Activated CD8-positive, alpha-beta T cell treated with anti-CD3 and anti-CD28 coated beads, Interleukin-2, amount 10 ng/mL, durations not matched to agents 7 days and 5 days (primary cell): Measurements from ENCODE around the gene ATP11B. TPM values are rescaled to one million over a fixed set of nuclear protein-coding genes. Genes with fewer than 3 reads are reported as not detected.

Source experiments
- ATAC-seq: fragments of 150-1000 bp; cut with Tn5 transposase; one replicate; pipeline ENCODE4 v1.10.0; 2021; ENCODE audit warnings: moderate library complexity
- CTCF ChIA-PET: fragments of 350-600 bp; sonication (Branson Sonifier 250); formaldehyde crosslinking; loops from one replicate; lab custom pipeline; 2021; ENCODE audit warnings: antibody characterized with exemption; lab: Charles Lee
- POLR2A ChIA-PET: fragments of 350-600 bp; sonication (Branson Sonifier 250); formaldehyde crosslinking; loops from one replicate; lab custom pipeline; 2021; ENCODE audit warnings: antibody characterized with exemption; lab: Charles Lee
- DNase-seq: peaks from one replicate; pipeline ENCODE4 v3.0.0-alpha.2; 2020
- H3K27ac Mint-ChIP-seq: one replicate; pipeline ENCODE4 v1.8.0; 2021; ENCODE audit warnings: mild to moderate bottlenecking, mixed read lengths
- H3K27me3 Mint-ChIP-seq: one replicate; pipeline ENCODE4 v1.8.0; 2021; ENCODE audit warnings: low read depth, mixed read lengths
- H3K36me3 Mint-ChIP-seq: one replicate; pipeline ENCODE4 v1.8.0; 2021; ENCODE audit warnings: low read depth, mixed read lengths
- H3K4me1 Mint-ChIP-seq: one replicate; pipeline ENCODE4 v1.8.0; 2021; ENCODE audit warnings: low read depth, mixed read lengths
- H3K4me3 Mint-ChIP-seq: one replicate; pipeline ENCODE4 v1.8.0; 2021; ENCODE audit warnings: mild to moderate bottlenecking, mixed read lengths
- H3K9me3 Mint-ChIP-seq: one replicate; pipeline ENCODE4 v1.8.0; 2022; ENCODE audit warnings: mixed read lengths; ENCODE audit not compliant: insufficient read depth
- total RNA-seq, 2 experiments: library from RNA; stranded (reverse); gene quantifications; one replicate each; pipeline ENCODE4 v1.2.3, GENCODE V29; 2021

ATP11B gene
- total RNA-seq, 2 experiments from 2014 or later: 124 to 125 TPM

DNA sequence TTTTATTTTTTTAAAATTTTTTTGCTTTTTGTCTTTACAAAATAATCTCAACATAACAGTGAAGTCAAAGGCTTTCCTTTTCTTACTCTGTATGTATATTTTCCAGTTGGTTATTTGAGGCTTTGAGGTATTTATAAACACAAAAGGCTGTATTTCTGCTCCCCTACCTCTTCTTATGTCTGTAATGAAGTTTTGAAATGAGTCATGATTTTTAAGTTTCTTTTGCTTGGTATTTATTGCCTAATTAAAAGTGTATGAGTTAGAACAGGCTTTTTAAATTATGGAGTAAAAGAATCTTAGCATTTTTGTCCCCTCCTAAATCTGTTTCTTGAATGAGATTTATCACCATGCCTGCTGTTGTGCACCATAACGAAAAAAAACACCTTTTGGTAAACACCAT lies 121.0 kb downstream of the ATP11B start:
- H3K4me3 Mint-ChIP-seq: peak overlapping the region; percentile 63
- no peaks in the 10 kb centered on the region for H3K27me3 Mint-ChIP-seq
- H3K27ac Mint-ChIP-seq: peak overlapping the region; percentile 89
- no peak for DNase-seq
- peaks cover 60% of the 10 kb centered on the region for H3K36me3 Mint-ChIP-seq
- ATAC-seq: peak; percentile 47
- H3K9me3 Mint-ChIP-seq: no peaks in the 10 kb centered on the region
- CTCF ChIA-PET: interaction anchor here (0.6 to 1.8 kb wide), 5 partner anchors 13 to 231 kb away, joined by 3 to 5 read pairs (median 4); no protein-coding TSS in a partner anchor
- POLR2A ChIA-PET: no interaction called here
- H3K4me1 Mint-ChIP-seq: peaks cover 62% of the 10 kb centered on the region

GRCh38 chr3:182917134-182917533 lies 123.8 kb downstream of the ATP11B start:
- Mint-ChIP-seq H3K9me3 (no peaks in the 10 kb centered on the region), H3K36me3 (peaks cover 52% of the 10 kb centered on the region), H3K27ac (no peak overlapping the region), H3K4me1 (peaks cover 36% of the 10 kb centered on the region), H3K4me3 (no peak overlapping the region), H3K27me3 (no peaks in the 10 kb centered on the region)
- ATAC-seq (no peak), DNase-seq (no peak)
- ChIA-PET POLR2A (no interaction called here), CTCF (interaction anchor here (1.2 to 2.5 kb wide), 5 partner anchors 13 to 203 kb away, joined by 3 to 5 read pairs (median 3); no protein-coding TSS in a partner anchor)

GRCh38 chr3:182919866-182920357 lies 126.6 kb downstream of the ATP11B start:
- H3K27ac Mint-ChIP-seq: no peak overlapping the region
- H3K9me3 Mint-ChIP-seq: no peaks in the 10 kb centered on the region
- ChIA-PET CTCF (interaction anchor here (0.8 to 1.8 kb wide), 2 partner anchors 10 to 12 kb away, joined by 3 to 4 read pairs; no protein-coding TSS in a partner anchor), POLR2A (no interaction called here)
- H3K4me1 Mint-ChIP-seq: peaks cover 15% of the 10 kb centered on the region
- H3K4me3 Mint-ChIP-seq: no peak overlapping the region
- H3K36me3 Mint-ChIP-seq: peaks cover 53% of the 10 kb centered on the region
- H3K27me3 Mint-ChIP-seq: no peaks in the 10 kb centered on the region
- ATAC-seq (no peak), DNase-seq (no peak)

DNA sequence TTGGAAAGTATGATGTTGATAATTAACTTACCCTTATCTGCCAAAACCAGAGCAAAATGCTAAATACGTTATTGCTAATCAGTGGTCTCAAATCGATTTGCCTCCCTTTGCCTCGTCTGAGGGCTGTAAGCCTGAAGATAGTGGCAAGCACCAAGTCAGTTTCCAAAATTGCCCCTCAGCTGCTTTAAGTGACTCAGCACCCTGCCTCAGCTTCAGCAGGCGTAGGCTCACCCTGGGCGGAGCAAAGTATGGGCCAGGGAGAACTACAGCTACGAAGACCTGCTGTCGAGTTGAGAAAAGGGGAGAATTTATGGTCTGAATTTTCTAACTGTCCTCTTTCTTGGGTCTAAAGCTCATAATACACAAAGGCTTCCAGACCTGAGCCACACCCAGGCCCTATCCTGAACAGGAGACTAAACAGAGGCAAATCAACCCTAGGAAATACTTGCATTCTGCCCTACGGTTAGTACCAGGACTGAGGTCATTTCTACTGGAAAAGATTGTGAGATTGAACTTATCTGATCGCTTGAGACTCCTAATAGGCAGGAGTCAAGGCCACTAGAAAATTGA lies 127.3 kb downstream of the ATP11B start:
- DNase-seq: no peak
- ATAC-seq: no peak
- H3K36me3 Mint-ChIP-seq: peaks cover 55% of the 10 kb centered on the region
- no peak overlapping the region for H3K27ac Mint-ChIP-seq
- H3K4me3 Mint-ChIP-seq: no peak overlapping the region
- peaks cover 16% of the 10 kb centered on the region for H3K4me1 Mint-ChIP-seq
- H3K9me3 Mint-ChIP-seq: peaks cover 5% of the 10 kb centered on the region
- H3K27me3 Mint-ChIP-seq: no peaks in the 10 kb centered on the region
- ChIA-PET POLR2A (no interaction called here), CTCF (interaction anchor here (0.8 to 1.8 kb wide), 2 partner anchors 11 to 12 kb away, joined by 3 to 4 read pairs; no protein-coding TSS in a partner anchor)

- peaks cover 16% of the 10 kb centered on the region for H3K4me1 Mint-ChIP-seq
- H3K27ac Mint-ChIP-seq: no peak overlapping the region
- DNase-seq (no peak), ATAC-seq (no peak)
- H3K27me3 Mint-ChIP-seq: no peaks in the 10 kb centered on the region
- POLR2A ChIA-PET: no interaction called here
- H3K36me3 Mint-ChIP-seq: peaks cover 59% of the 10 kb centered on the region
- no peak overlapping the region for H3K4me3 Mint-ChIP-seq
- CTCF ChIA-PET: no interaction called here
- H3K9me3 Mint-ChIP-seq: peaks cover 5% of the 10 kb centered on the region
These were observed 128.5 kb downstream of the ATP11B start for GRCh38 chr3:182921665-182922355.

- ChIA-PET CTCF (interaction anchor here (0.9 kb wide), 1 partner anchor 15 kb away, joined by 3 read pairs; no protein-coding TSS in a partner anchor), POLR2A (no interaction called here)
- no peak overlapping the region for H3K4me3 Mint-ChIP-seq
- H3K27ac Mint-ChIP-seq: no peak overlapping the region
- no peaks in the 10 kb centered on the region for H3K27me3 Mint-ChIP-seq
- ATAC-seq (no peak), DNase-seq (no peak)
- peaks cover 24% of the 10 kb centered on the region for H3K4me1 Mint-ChIP-seq
- H3K9me3 Mint-ChIP-seq: peaks cover 5% of the 10 kb centered on the region
- H3K36me3 Mint-ChIP-seq: peaks cover 67% of the 10 kb centered on the region
These were observed 132.1 kb downstream of the ATP11B start for GRCh38 chr3:182925330-182925943.

GRCh38 chr3:182925944-182926337 lies 132.6 kb downstream of the ATP11B start:
- ATAC-seq (no peak), DNase-seq (no peak)
- no peaks in the 10 kb centered on the region for H3K27me3 Mint-ChIP-seq
- H3K36me3 Mint-ChIP-seq: peaks cover 63% of the 10 kb centered on the region
- peaks cover 24% of the 10 kb centered on the region for H3K4me1 Mint-ChIP-seq
- H3K4me3 Mint-ChIP-seq: no peak overlapping the region
- POLR2A ChIA-PET: no interaction called here
- H3K27ac Mint-ChIP-seq: no peak overlapping the region
- H3K9me3 Mint-ChIP-seq: peaks cover 5% of the 10 kb centered on the region
- CTCF ChIA-PET: interaction anchor here (0.9 kb wide), 1 partner anchor 15 kb away, joined by 3 read pairs; no protein-coding TSS in a partner anchor

- H3K27me3 Mint-ChIP-seq: no peaks in the 10 kb centered on the region
- H3K4me1 Mint-ChIP-seq: peaks cover 26% of the 10 kb centered on the region
- no peak overlapping the region for H3K27ac Mint-ChIP-seq
- no peak overlapping the region for H3K4me3 Mint-ChIP-seq
- ATAC-seq (no peak), DNase-seq (no peak)
- peaks cover 43% of the 10 kb centered on the region for H3K36me3 Mint-ChIP-seq
- ChIA-PET CTCF (interaction anchor here (0.8 to 1.6 kb wide), 5 partner anchors 19 to 34 kb away, joined by 3 to 6 read pairs (median 3); no protein-coding TSS in a partner anchor), POLR2A (no interaction called here)
- H3K9me3 Mint-ChIP-seq: peaks cover 5% of the 10 kb centered on the region
These were observed 142.5 kb downstream of the ATP11B start for GRCh38 chr3:182935803-182936202.

- ChIA-PET POLR2A (no interaction called here), CTCF (interaction anchor here (0.8 to 1.6 kb wide), 4 partner anchors 19 to 34 kb away, joined by 3 to 4 read pairs (median 3); no protein-coding TSS in a partner anchor)
- no peaks in the 10 kb centered on the region for H3K27me3 Mint-ChIP-seq
- H3K9me3 Mint-ChIP-seq: peaks cover 5% of the 10 kb centered on the region
- H3K4me3 Mint-ChIP-seq: no peak overlapping the region
- DNase-seq (no peak), ATAC-seq (no peak)
- peaks cover 29% of the 10 kb centered on the region for H3K4me1 Mint-ChIP-seq
- H3K36me3 Mint-ChIP-seq: peaks cover 42% of the 10 kb centered on the region
- no peak overlapping the region for H3K27ac Mint-ChIP-seq
These were observed 143.1 kb downstream of the ATP11B start for GRCh38 chr3:182936239-182936917.

- ChIA-PET CTCF (interaction anchor here (1.2 kb wide), 1 partner anchor 29 kb away, joined by 3 read pairs; no protein-coding TSS in a partner anchor), POLR2A (no interaction called here)
- no peak for DNase-seq
- H3K36me3 Mint-ChIP-seq: peaks cover 37% of the 10 kb centered on the region
- no peak overlapping the region for H3K4me3 Mint-ChIP-seq
- ATAC-seq: no peak
- peaks cover 29% of the 10 kb centered on the region for H3K4me1 Mint-ChIP-seq
- H3K9me3 Mint-ChIP-seq: peaks cover 5% of the 10 kb centered on the region
- no peak overlapping the region for H3K27ac Mint-ChIP-seq
- H3K27me3 Mint-ChIP-seq: no peaks in the 10 kb centered on the region
These were observed 143.6 kb downstream of the ATP11B start for GRCh38 chr3:182936918-182937285.

GRCh38 chr3:182937293-182938051 lies 144.2 kb downstream of the ATP11B start:
- CTCF ChIA-PET: no interaction called here
- peaks cover 5% of the 10 kb centered on the region for H3K9me3 Mint-ChIP-seq
- DNase-seq (peak; percentile 25), ATAC-seq (no peak)
- no peak overlapping the region for H3K4me3 Mint-ChIP-seq
- H3K27ac Mint-ChIP-seq: peak overlapping the region; percentile 58
- H3K36me3 Mint-ChIP-seq: peaks cover 33% of the 10 kb centered on the region
- POLR2A ChIA-PET: no interaction called here
- no peaks in the 10 kb centered on the region for H3K27me3 Mint-ChIP-seq
- H3K4me1 Mint-ChIP-seq: peaks cover 29% of the 10 kb centered on the region
